HK-2 (cell line): ENCODE measurements around the gene CMTR1.

ENCODE experiments used
- DNase-seq: peaks from one replicate; pipeline ENCODE4 v3.0.0-alpha.2; 2018; ENCODE audit not compliant: unreplicated experiment

Gene CMTR1

DNA sequence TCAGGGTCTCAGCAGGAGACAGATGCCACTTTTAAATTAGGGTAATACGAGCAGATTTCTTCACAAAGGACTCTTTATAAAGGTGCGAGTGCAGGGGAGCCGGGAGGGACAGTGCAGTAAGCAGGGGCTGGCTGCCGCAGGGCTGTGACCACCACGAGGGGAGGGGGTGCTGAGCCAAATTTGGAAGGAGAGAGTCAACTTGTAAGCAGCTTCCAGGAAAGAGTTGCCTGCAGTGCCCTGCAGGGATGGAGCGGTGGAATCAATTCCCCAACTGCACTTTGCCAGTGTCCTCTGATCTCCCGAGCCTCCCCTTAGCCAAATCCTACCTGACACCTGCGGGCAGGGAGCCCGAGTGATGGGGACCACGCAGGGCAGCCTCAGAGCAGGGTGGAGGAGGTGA lies 80.6 kb downstream of the CMTR1 start:
- DNase-seq: no peak

DNA sequence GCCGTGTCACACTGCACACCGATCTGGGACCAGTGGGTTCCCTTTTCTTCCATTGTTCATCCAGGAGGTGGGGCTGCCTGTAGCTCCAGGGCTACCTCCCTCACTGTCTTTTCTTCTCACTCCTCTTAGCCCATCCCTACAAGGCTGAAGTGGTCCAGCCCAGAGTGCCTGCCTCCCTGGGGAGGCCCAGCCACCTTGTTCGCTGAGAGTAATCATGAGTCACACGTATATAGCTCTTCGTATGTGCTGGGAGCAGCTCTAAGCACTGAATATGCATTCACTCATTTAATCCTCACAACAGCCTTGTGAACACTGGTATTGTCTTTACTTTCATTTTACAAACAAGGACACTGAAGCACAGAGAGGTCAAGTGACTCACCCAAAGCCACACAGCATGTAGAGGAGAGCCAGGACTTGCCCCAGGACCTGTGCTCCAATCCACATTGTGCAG lies 81.3 kb downstream of the CMTR1 start:
- no peak for DNase-seq

DNA sequence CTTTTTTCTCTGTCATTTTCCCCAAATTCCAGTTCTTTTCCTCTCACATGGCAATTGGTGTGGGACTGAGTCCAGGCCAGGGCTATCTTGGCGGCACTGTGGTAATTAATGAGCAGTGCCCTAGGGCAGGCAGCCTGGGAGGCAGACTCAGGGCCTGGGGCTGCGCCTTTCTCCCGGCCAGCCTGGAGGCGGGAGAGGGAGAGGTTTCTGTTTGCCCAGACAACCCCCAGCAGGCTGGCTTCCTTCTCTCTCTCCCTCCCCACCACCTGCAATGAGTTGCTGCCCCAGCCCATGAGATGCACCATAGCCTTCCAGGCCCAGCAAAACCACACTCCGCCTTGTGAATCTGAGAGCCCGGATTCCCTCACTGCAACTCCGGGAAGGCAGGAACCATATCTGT lies 81.8 kb downstream of the CMTR1 start:
- no peak for DNase-seq

DNA sequence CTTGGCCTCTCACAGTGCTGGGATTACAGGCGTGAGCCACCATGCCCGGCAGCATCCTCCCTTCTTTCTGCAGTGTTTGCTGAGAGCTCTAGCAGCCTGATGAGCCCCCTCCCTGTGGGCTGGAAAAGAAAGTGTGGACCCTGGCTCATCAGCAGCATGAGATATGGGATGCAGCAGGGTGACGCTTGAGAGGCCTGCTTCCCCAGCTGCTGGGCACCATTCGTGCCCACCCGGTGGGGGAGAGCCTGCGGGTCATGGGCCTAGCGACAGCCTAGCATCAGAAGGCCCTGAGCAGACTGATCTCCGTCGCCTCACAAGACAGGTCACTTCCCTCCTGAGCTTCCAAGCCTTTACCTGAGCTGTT lies 82.7 kb downstream of the CMTR1 start:
- no peak for DNase-seq

DNA sequence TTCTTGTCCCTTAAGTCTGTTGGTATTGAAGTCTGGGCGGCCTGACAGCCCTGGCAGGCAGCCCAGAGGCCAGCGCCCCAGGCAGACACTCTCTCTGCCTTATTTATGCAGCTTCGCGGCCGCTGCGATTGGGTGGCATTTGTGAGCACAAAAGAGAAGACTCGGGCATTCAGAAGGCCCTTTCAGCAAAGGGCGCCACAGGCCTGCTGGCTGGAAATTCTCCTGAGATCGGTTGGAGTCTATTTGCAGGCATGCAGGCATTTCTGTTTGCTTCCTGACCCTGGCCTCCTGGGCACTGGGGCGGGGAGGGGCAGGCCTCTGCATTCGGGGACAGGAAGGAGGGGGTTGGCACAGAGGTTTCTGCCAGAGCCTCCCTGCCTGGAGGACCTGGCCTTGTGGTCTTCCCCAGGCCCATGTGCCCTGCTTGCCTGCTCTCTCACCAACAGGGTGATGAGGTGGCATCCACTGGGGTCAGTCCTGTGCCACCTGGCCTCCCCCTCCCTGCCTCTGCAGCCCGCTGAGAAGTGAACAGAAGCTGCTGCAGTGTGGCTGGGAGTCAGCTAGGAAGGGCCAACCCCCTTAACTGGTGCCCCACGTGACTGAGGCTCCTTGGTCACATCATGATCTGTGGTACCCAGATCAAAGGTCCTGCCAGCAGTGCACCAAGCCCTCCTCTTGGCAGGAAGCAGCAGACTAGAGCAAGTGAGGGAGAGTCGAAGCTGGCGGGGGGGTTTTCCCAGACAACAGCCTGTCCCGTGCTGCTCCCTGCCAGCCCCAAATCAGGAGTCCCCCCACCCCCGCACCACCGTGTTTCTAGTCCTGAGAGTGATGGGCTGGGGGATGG lies 83.3 kb downstream of the CMTR1 start:
- DNase-seq: peak; percentile 27

DNA sequence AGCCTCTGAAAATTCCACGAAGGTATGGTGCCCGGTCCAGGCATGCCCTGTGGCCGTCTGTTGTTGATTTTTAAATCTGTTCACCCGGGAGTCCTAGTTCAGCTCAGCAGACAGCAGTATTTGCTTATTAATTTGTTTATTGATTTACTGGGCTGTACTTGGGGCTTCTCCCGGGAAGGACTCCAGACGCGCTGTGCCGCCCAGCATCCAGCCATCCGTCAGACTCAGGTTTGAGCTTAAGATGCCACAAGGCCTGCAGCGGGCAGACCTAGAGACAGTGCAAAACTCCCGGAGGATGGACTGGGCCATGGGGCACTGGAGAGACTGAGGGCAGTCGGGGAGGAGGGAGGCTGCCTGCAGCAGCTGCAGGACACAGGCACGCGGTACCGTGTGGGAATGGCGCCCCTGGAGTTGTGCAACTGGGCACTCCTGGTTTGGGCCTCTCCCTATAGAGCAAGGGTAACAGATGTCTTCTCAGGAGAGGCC lies 83.9 kb downstream of the CMTR1 start:
- DNase-seq: no peak

DNA sequence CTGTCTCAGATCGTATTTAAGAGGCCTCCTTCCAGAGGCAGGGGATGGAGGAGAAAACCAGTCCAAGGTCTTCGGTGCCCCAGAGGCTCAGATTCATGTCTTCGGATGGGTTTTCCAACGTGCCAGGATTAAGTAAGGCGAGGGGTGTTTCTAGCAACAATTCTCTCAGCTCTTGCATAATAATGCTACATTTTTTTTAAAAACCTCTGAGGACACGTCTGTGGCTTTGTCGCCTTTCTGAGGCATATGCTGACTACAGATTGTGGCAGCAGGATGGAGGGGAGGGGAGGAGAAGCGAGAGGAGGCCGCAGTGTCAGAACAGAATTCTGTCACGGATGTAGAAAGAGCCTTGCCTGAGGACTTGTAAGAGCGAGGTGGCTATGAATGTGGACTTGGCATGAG lies 84.4 kb downstream of the CMTR1 start:
- DNase-seq: no peak

DNA sequence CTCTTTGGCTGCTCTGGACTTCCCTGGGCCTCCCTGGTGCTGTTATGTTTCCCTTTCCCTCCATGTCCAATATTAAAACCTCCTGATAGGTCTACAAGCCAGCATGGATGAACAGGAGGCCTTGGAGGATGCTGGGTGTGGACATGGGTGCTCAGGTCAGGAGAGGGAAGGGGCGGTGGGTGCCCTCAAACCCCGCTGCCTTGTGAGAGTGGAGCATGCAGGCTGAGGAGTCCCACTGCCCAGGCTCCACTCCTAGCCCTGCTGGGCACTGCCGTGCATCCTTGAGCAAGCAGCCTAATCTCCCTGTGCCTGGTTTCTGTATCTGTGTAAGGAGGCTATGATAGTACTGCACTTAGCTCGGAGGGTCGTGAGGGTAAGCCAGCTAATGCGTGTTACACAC lies 85.1 kb downstream of the CMTR1 start:
- no peak for DNase-seq

DNA sequence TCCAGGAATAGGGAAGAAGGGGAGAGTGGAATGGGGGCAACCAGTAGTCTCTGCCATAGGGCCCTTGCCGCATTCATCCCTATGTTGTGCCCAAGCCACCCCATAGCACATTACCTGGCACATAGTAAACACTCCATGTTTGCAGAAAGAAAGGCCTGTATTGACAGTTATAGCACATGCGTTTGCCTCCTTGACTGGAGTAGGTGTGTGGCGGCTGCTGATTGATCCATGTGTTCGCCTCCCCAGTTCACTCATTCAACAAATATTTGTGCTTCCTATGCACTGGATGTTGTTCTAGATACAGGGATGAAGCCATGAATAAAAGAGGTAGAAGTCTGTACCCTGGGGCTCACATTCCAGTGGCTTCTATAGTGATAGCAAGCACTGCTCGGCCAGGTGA lies 86.4 kb downstream of the CMTR1 start:
- DNase-seq: no peak

DNA sequence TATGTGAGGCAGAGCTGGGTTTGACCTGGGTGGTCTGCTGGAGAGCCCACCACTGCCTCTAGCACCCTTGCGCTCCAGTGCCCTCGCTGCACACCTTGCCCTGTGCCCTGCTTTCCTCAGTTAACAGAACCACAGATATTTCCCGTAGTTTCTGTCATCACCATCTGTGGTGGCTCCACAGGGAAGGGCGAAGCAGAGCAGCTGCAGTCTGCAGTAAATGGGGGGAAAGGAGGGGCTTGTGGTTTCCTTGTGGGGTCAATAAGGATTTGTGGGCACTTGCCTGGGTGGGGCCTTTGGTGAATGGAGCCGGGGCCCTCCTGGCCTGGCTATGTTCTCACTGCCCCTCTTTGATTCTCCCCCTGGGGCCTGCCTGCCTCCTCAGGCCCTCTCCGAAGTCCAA lies 87.9 kb downstream of the CMTR1 start:
- no peak for DNase-seq

DNA sequence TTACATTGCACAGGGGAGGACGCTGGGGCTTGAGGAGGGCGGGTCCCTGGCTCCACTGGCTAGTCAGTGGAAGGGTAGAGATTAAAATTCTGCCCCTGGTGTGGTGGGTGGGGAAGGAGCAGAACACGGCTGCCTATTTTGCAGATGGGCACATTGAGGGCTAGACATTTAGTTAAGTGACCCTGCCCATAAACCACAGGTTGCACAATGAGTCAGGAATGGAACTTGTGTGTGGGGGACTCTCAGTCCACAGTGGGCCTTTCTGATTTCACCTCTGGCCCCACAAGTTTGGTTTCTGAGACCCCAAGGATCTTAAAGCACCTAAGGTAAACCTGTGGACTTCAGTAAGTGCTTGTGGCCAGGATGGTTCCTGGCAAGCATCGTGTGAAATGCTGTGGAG lies 88.7 kb downstream of the CMTR1 start:
- DNase-seq: no peak

DNA sequence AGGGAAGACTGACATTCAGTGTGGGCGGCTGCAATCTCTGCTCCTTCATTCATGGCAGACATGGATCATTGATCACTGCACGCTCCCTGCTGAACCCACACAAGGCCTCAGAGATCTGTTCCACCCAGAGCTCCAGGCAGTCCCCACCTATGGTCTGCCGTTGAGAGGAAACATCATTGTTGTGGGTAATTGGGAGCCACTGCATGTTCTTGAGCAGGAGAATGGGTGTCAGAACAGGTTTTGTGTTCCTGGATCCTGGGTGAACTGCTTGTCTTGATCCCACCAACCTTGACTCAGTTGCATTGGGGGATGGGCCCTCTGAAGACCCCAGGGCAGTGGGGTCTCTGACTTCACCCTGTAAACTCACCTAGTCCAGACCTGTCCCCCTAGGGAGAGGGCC lies 89.8 kb downstream of the CMTR1 start:
- no peak for DNase-seq

DNA sequence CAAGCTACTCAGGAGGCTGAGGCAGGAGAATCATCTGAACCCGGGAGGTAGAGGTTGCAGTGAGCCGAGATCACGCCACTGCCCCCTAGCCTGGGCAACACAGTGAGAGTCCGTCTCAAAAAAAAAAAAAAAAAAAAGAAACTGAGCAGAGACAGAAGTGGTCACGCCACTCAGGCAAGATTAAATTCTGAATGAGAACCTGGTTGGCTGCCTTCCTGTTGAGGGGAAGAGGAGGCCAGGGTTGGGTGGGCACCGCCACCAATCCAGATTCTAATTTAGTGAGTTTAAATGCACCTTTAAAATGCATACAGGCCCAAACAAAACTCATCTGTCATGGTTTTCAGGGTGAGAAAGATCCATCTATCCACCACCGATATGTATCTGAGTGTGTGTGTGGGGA lies 90.4 kb downstream of the CMTR1 start:
- no peak for DNase-seq

DNA sequence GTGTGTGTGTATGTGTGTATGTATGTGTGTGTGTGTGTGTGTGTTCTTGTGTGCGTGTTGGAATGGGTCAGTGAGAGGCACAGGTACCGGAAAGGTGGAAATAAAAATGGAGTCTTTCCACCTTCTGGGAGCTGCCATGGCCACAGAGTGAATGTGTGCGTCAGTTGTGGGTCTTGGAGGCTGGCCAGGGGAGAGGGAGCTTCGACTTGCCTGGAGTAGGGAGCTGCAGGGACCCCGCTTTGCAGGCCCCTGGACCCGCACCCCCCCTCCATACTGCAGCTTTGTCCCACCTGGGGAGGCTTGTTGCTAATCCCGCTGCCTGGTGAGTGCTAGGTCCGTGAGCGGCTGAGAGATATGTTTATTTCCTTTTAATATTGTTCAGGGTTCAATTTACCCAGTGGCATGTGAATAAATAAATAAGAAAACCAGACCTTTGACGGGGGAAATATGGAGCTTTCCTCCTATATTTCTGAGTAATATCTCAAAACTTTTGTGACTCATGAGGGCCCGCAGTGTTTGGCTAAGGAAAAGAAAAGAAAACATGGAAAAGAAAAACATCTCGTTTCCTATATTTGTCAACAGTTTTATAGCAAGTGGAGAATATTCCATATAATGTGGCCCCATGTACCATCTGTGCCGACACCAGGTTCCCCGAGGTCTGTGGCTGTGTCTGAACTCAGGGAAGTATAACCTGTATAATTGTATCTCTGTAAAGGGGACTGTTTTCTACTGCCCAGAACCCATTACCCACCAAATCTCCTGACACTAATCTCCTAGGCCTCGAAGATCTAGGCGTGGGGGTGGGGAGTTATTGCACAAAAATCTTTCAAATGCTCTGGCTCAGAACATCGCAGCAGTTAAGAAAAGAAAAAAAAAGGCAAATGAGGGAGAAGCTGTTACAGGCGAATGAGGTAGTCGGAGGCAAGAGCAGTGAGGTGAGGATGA lies 91.3 kb downstream of the CMTR1 start:
- DNase-seq: no peak

DNA sequence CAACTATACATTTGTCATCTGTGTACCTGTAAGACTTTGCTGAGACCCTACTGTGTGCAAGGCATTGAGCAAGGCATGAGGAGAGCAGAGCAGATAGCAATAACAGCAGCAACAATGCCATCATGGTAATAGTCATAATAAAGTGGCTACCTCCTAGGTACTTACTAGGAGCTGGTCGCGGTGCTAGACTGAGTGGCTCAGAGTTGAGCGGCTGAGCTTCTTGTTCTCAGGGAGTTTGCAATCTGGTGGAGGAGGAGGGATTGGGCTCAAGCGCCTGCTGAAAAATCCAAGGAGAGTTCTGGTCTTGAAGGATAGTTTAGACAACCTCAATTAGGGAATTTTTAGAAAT lies 91.9 kb downstream of the CMTR1 start:
- DNase-seq: no peak

DNA sequence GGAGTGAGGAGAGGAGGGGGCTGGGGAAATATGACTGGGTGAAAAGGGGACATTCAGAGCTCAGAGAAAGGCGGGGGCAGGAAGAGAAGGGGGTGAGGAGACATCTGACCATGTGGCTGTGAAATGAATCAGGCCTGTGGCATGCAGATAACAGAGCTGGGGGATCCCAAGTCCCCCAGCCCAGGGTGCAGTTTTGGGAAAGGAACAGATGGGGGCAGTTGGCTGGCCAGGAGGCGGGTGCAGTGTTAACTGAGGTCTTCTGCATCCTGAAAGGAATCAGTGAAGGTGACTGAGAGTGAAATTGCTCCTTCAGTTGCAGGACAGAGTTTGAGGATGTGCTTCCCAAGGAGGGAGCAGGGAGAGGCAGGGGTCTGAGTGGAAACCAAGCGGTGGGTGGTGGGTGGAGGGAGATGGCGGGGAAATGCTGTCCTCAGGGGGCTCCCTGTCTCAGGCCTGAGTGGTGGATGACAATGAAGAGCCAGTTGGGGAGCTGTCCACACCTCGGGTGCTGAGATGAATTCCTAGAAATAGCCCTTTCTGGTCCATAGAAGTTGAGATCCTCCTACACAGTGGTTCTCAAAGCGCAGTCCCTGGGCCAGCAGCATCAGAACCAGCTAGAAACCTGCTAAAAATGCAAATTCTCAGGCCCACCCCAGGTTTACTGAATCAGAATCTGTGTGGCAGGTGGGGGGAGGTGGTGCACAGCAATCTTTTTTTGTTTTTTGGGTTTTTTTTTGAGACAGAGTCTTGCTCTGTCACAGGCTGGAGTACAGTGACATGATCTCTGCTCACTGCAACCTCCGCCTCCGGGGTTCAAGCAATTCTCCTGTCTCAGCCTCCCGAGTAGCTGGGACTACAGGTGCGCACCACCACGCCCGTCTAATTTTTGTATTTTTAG lies 92.7 kb downstream of the CMTR1 start:
- no peak for DNase-seq

DNA sequence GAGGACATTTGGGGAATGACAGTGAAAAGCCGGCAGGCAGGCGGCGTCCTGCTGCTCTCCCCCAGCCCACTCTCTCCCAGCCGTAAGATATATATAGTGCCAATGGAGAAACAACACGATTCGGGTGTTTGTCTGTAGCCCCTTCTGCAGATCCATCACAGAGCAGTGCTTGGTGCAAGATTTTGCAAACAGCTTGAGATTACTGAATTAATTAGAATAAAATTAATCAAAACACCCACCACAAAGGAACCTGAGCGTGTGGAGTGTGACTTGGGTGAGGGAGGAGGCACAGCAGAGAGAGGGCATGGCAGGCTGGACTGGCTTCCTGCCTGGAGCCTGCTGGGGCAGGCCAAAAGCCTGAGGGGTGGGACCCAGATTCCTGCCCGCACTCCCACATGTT lies 95.5 kb downstream of the CMTR1 start:
- no peak for DNase-seq

DNA sequence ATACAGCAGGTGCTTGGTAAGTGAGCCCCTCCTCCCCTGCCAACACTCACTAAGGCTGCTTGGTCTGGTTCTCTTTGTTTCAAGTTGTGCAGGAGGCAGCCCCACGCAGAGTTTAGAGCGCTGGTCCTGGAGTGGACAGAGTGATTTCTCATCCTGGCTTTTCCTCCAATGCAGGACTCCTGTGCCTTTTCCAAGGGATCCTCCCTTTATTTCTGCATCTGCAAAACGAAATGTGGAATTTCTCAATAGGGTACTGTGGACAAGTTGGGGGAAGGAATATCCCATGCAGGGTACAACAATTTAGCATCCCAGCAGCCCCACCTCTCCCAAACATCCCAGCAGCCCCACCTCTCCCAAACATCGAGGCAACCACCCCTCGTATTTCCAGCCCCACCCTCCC lies 97.3 kb downstream of the CMTR1 start:
- DNase-seq: no peak

DNA sequence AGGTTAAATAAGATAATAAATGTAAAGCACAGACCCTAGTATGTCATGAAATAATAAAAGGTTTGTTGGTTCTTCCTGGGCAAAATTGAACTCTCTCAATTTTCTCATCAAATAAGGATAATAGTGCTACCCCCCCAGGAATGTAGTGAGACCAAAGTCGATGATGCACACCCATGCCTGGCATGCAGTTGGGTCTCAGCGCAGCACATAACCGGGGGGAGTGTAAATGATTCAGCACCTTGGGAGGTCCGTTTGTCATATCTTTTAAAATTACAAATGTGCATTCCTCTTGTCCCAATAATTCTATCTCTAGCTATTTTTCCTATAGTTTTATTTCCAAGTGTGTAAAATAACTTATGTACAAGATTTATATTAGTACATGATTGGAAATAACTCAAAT lies 98.0 kb downstream of the CMTR1 start:
- DNase-seq: no peak
